PC-3 (cell line): Measurements from ENCODE around the gene GDF7. TPM values are rescaled to one million over a fixed set of nuclear protein-coding genes. Genes with fewer than 3 reads are reported as not detected.
A peak's percentile ranks its signal among the peaks of the same experiment; 100 is the strongest.

Experiments used
- ATAC-seq: fragments of 200-7000 bp; cut with Tn5 transposase; 2 replicates; pipeline ENCODE4 v1.9.1; 2020; ENCODE audit warnings: mild to moderate bottlenecking, moderate library complexity
- BruUV-seq: library from RNA; stranded (reverse); fragments of 400-500 nt; replicated peaks from 2 replicates; lab custom pipeline; 2021; lab: Mats Ljungman, UMichigan
- CTCF ChIA-PET: fragments of 300-600 bp; sonication (Branson Sonifier 250); formaldehyde crosslinking; loops from one replicate; lab custom pipeline; 2022; ENCODE audit warnings: antibody characterized with exemption; lab: Charles Lee
- POLR2A ChIA-PET: fragments of 300-600 bp; sonication (Branson Sonifier 250); formaldehyde crosslinking; loops from one replicate; lab custom pipeline; 2022; ENCODE audit warnings: antibody characterized with exemption; ENCODE audit not compliant: unreplicated experiment; lab: Charles Lee
- DNase-seq: peaks from one replicate; pipeline ENCODE4 v3.0.0-alpha.2; 2015
- H2AFZ ChIP-seq: fragments of 300-600 bp; sonication (generic); 2 replicates; pipeline ENCODE4 v1.6.0; 2016; ENCODE audit warnings: antibody characterized with exemption, low read length
- H3F3A ChIP-seq: fragments of 300-600 bp; sonication (generic); one replicate; pipeline ENCODE4 v1.6.0; 2017; ENCODE audit warnings: antibody characterized with exemption, low read length, control low read depth, mild to moderate bottlenecking; ENCODE audit not compliant: unreplicated experiment
- H3K27ac ChIP-seq: fragments of 300-600 bp; sonication (generic); 2 replicates; pipeline ENCODE4 v1.5.1; 2016; ENCODE audit warnings: mild to moderate bottlenecking, low read length
- H3K27me3 ChIP-seq: fragments of 300-600 bp; sonication (generic); 2 replicates; pipeline ENCODE4 v1.6.1; 2016; ENCODE audit warnings: low read length, mixed read lengths
- H3K36me3 ChIP-seq: fragments of 300-600 bp; sonication (generic); 2 replicates; pipeline ENCODE4 v1.6.1; 2016; ENCODE audit warnings: low read depth, mixed run types, low read length, mixed read lengths
- H3K4me1 ChIP-seq: fragments of 300-600 bp; sonication (generic); 2 replicates; pipeline ENCODE4 v1.5.1; 2016; ENCODE audit warnings: low read length; ENCODE audit not compliant: insufficient read depth
- H3K4me2 ChIP-seq: fragments of 300-600 bp; sonication (generic); 2 replicates; pipeline ENCODE4 v1.6.0; 2016; ENCODE audit warnings: low read length
- H3K4me3 ChIP-seq: fragments of 300-600 bp; sonication (generic); 2 replicates; pipeline ENCODE4 v1.5.1; 2016; ENCODE audit warnings: mild to moderate bottlenecking, low read length, mixed read lengths
- H3K79me2 ChIP-seq: fragments of 300-600 bp; sonication (generic); 2 replicates; pipeline ENCODE4 v1.6.1; 2017; ENCODE audit warnings: low read length, mixed read lengths
- H3K9ac ChIP-seq: fragments of 300-600 bp; sonication (generic); 2 replicates; pipeline ENCODE4 v1.6.0; 2016; ENCODE audit warnings: mild to moderate bottlenecking, low read length
- H3K9me2 ChIP-seq: fragments of 300-600 bp; sonication (generic); replicated peaks from 2 replicates; pipeline ENCODE4 v1.6.1; 2016; ENCODE audit warnings: mixed run types, low read length, mixed read lengths
- H3K9me3 ChIP-seq: fragments of 300-600 bp; sonication (generic); 2 replicates; pipeline ENCODE4 v1.6.1; 2016; ENCODE audit warnings: low read length, mixed read lengths
- H4K20me1 ChIP-seq: fragments of 300-600 bp; sonication (generic); 2 replicates; pipeline ENCODE4 v1.6.1; 2016; ENCODE audit warnings: low read length, mixed read lengths
- CTCF ChIP-seq: fragments of 300-600 bp; sonication (generic); conservative IDR thresholded peaks from 2 replicates; pipeline ENCODE4 v1.5.1; 2017; ENCODE audit warnings: antibody characterized with exemption, low read depth, mild to moderate bottlenecking, low read length
- EZH2 ChIP-seq: fragments of 300-600 bp; sonication (generic); IDR thresholded peaks from one replicate; pipeline ENCODE4 v1.6.1; 2017; ENCODE audit warnings: antibody characterized with exemption, mild to moderate bottlenecking, low read length; ENCODE audit not compliant: unreplicated experiment
- EZH2phosphoT487 ChIP-seq: fragments of 300-600 bp; sonication (generic); IDR thresholded peaks from 2 replicates; pipeline ENCODE4 v1.6.1; 2018; ENCODE audit warnings: mild to moderate bottlenecking, antibody characterized with exemption, low read length, borderline replicate concordance
- intact Hi-C: fragments of 100-400 bp; cut with micrococcal nuclease; formaldehyde crosslinking; loops from 2 replicates; pipeline ENCODE4 v1.9.0; 2023
- total RNA-seq: library from RNA; depleted of rRNA; stranded (reverse); fragments of >200 nt; gene quantifications from 2 replicates; pipeline ENCODE4 v1.2.3, GENCODE V29; 2014

Gene GDF7
- total RNA-seq, 1 experiment from 2014 or later = 0.04 TPM

- no peak overlapping the region for H3K4me2 ChIP-seq
- H3K79me2 ChIP-seq = no peaks in the 10 kb centered on the region
- H3K36me3 ChIP-seq = no peaks in the 10 kb centered on the region
- intact Hi-C loops = no loop called here
- POLR2A ChIA-PET = no interaction called here
- no TSS peak for BruUV-seq
- no peaks in the 10 kb centered on the region for H3K9me2 ChIP-seq
- H3K27ac ChIP-seq = no peak overlapping the region
- TF ChIP-seq CTCF (peak; percentile 69), EZH2phosphoT487 (no peak)
- no peak overlapping the region for H3K4me3 ChIP-seq
- DNase-seq (peak; percentile 21), ATAC-seq (peak; percentile 50)
- no peaks in the 10 kb centered on the region for H3F3A ChIP-seq
- no peak overlapping the region for H2AFZ ChIP-seq
- CTCF ChIA-PET = interaction anchor here (0.5 to 1.5 kb wide), 6 partner anchors 13 to 285 kb away, joined by 3 to 8 read pairs (median 4); no protein-coding TSS in a partner anchor
- no peaks in the 10 kb centered on the region for H3K9me3 ChIP-seq
- H3K9ac ChIP-seq = no peak overlapping the region
- H3K4me1 ChIP-seq = peaks cover 9% of the 10 kb centered on the region
- peaks cover 29% of the 10 kb centered on the region for H3K27me3 ChIP-seq
- no peaks in the 10 kb centered on the region for H4K20me1 ChIP-seq
Measured at GRCh38 chr2:20677301-20678085, 10.5 kb downstream of the GDF7 start.

- ATAC-seq (no peak), DNase-seq (no peak)
- ChIA-PET CTCF (interaction anchor here (0.5 to 1.5 kb wide), 4 partner anchors 16 to 285 kb away, joined by 3 to 8 read pairs (median 4); no protein-coding TSS in a partner anchor), POLR2A (no interaction called here)
- H3K4me1 ChIP-seq = peaks cover 9% of the 10 kb centered on the region
- H3K27me3 ChIP-seq = peaks cover 29% of the 10 kb centered on the region
- no peak overlapping the region for H2AFZ ChIP-seq
- no TSS peak for BruUV-seq
- H3K9me3 ChIP-seq = no peaks in the 10 kb centered on the region
- no peaks in the 10 kb centered on the region for H3K36me3 ChIP-seq
- H3K9ac ChIP-seq = no peak overlapping the region
- intact Hi-C loops = no loop called here
- H4K20me1 ChIP-seq = no peaks in the 10 kb centered on the region
- H3K9me2 ChIP-seq = no peaks in the 10 kb centered on the region
- H3K27ac ChIP-seq = no peak overlapping the region
- H3K4me2 ChIP-seq = no peak overlapping the region
- H3K4me3 ChIP-seq = no peak overlapping the region
- no peaks in the 10 kb centered on the region for H3K79me2 ChIP-seq
- no peak for TF ChIP-seq EZH2
- no peak for TF ChIP-seq EZH2phosphoT487
- TF ChIP-seq CTCF = no peak
- no peaks in the 10 kb centered on the region for H3F3A ChIP-seq
Measured at GRCh38 chr2:20678086-20678395, 11.1 kb downstream of the GDF7 start.

GRCh38 chr2:20678780-20679179 lies 11.8 kb downstream of the GDF7 start:
- TF ChIP-seq CTCF = no peak
- no peak for TF ChIP-seq EZH2
- TF ChIP-seq EZH2phosphoT487 = no peak
- Histone ChIP-seq H2AFZ (no peak overlapping the region), H3F3A (no peaks in the 10 kb centered on the region), H3K27ac (no peak overlapping the region), H3K36me3 (no peaks in the 10 kb centered on the region), H3K9me2 (no peaks in the 10 kb centered on the region), H3K4me3 (no peak overlapping the region), H3K9me3 (no peaks in the 10 kb centered on the region), H3K27me3 (peaks cover 34% of the 10 kb centered on the region), H4K20me1 (no peaks in the 10 kb centered on the region), H3K79me2 (no peaks in the 10 kb centered on the region), H3K4me2 (no peak overlapping the region), H3K4me1 (peaks cover 9% of the 10 kb centered on the region), H3K9ac (no peak overlapping the region)
- ATAC-seq (no peak), DNase-seq (no peak)
- CTCF ChIA-PET = no interaction called here
- POLR2A ChIA-PET = no interaction called here
- BruUV-seq = no TSS peak
- intact Hi-C loops = no loop called here
